K562 (cell line): ENCODE results near the gene SMIM12.

ENCODE experiments used
- BRF1 ChIP-seq: IDR thresholded peaks from 3 replicates; pipeline ENCODE4 v1.6.1; 2011; ENCODE audit warnings: borderline replicate concordance, mild to moderate bottlenecking; ENCODE audit not compliant: insufficient read length; ENCODE audit errors: extremely low read depth
- DNMT1 ChIP-seq: fragments of 450-650 bp; IDR thresholded peaks from 2 replicates; pipeline ENCODE4 v1.6.1; 2016; ENCODE audit warnings: antibody characterized with exemption, mild to moderate bottlenecking
- MAZ ChIP-seq, 2 experiments: fragments of 450-650 bp in 1 of 2; sonication (generic) in 1 of 2; formaldehyde crosslinking; IDR thresholded peaks in 1 of 2; conservative IDR thresholded peaks in 1 of 2; 2 replicates each; pipeline versions ENCODE4 v1.4.0 to v1.5.0; 2020; ENCODE audit warnings: mild to moderate bottlenecking in 1 of 2, missing genetic modification reagents in 1 of 2
- MEIS2 ChIP-seq: fragments of 450-650 bp; IDR thresholded peaks from 2 replicates; pipeline ENCODE4 v1.6.1; 2014; ENCODE audit warnings: mild to moderate bottlenecking; ENCODE audit not compliant: partially characterized antibody
- NCOA1 ChIP-seq: fragments of 450-650 bp; IDR thresholded peaks from 2 replicates; pipeline ENCODE4 v1.6.1; 2016; ENCODE audit warnings: low read depth
- POLR2G ChIP-seq: fragments of 200-400 bp; formaldehyde crosslinking; IDR thresholded peaks from 2 replicates; pipeline ENCODE4 v1.6.1; 2017; ENCODE audit warnings: low read depth, mild to moderate bottlenecking, antibody characterized with exemption, low read length, moderate library complexity
- TF ChIP-seq, protein P1 (sequence below): sonication (generic); formaldehyde crosslinking; IDR thresholded peaks from 2 replicates; pipeline ENCODE4 v1.5.0; 2020; ENCODE audit warnings: missing genetic modification reagents
- TF ChIP-seq, protein P2 (sequence below), 3 experiments: fragments of 200-800 bp in 1 of 3; fragments of 250-450 bp in 1 of 3; fragments of 450-650 bp in 1 of 3; sonication (Bioruptor Pico) in 1 of 3; sonication (Bioruptor generic) in 1 of 3; formaldehyde crosslinking in 1 of 3; IDR thresholded peaks; 2 replicates each; pipeline versions ENCODE4 v1.6.1 to v1.8.0; 2016 to 2022; ENCODE audit warnings: mild to moderate bottlenecking in 2 of 3, missing genetic modification characterization in 2 of 3, missing compliant biosample characterization in 1 of 3, moderate library complexity in 1 of 3
- TF ChIP-seq, protein P3 (sequence below), 3 experiments: IDR thresholded peaks in 2 of 3; conservative IDR thresholded peaks in 1 of 3; 2 replicates each; pipeline ENCODE4 v1.5.1; 2011 to 2012; ENCODE audit warnings: low read length in 3 of 3, mild to moderate bottlenecking in 3 of 3, control low read depth in 2 of 3, improper control_type of control experiment in 1 of 3, inconsistent platforms in 1 of 3, low read depth in 1 of 3, mixed read lengths in 1 of 3, moderate library complexity in 1 of 3; ENCODE audit not compliant: insufficient read depth in 2 of 3
- TF ChIP-seq, protein P4 (sequence below): fragments of 450-650 bp; IDR thresholded peaks from 2 replicates; pipeline ENCODE4 v1.6.1; 2018; ENCODE audit warnings: mild to moderate bottlenecking, low read depth; ENCODE audit not compliant: partially characterized antibody

DNA sequence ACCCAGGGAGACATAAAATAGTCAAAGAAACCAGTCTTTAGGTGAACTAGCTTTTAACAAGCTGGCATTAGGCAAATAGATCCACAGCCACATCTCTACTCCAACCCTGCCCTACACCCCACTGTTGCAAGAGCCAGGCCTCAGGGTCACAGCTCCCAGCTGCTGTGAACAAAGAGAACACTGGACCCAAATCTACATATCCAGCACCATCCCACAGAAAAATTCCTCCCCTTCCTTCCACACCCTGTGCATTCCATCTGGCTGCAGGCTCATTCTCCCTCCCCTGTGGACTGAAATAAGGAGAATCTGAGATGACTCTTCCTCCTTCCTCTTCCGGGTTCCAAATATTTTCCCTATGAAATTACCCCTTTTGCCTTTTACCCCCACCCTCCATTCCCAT is 46.7 kb upstream of the SMIM12 start:
- TF ChIP-seq, protein P1, sequence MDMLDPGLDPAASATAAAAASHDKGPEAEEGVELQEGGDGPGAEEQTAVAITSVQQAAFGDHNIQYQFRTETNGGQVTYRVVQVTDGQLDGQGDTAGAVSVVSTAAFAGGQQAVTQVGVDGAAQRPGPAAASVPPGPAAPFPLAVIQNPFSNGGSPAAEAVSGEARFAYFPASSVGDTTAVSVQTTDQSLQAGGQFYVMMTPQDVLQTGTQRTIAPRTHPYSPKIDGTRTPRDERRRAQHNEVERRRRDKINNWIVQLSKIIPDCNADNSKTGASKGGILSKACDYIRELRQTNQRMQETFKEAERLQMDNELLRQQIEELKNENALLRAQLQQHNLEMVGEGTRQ, result no peak
- TF ChIP-seq, protein P2, sequence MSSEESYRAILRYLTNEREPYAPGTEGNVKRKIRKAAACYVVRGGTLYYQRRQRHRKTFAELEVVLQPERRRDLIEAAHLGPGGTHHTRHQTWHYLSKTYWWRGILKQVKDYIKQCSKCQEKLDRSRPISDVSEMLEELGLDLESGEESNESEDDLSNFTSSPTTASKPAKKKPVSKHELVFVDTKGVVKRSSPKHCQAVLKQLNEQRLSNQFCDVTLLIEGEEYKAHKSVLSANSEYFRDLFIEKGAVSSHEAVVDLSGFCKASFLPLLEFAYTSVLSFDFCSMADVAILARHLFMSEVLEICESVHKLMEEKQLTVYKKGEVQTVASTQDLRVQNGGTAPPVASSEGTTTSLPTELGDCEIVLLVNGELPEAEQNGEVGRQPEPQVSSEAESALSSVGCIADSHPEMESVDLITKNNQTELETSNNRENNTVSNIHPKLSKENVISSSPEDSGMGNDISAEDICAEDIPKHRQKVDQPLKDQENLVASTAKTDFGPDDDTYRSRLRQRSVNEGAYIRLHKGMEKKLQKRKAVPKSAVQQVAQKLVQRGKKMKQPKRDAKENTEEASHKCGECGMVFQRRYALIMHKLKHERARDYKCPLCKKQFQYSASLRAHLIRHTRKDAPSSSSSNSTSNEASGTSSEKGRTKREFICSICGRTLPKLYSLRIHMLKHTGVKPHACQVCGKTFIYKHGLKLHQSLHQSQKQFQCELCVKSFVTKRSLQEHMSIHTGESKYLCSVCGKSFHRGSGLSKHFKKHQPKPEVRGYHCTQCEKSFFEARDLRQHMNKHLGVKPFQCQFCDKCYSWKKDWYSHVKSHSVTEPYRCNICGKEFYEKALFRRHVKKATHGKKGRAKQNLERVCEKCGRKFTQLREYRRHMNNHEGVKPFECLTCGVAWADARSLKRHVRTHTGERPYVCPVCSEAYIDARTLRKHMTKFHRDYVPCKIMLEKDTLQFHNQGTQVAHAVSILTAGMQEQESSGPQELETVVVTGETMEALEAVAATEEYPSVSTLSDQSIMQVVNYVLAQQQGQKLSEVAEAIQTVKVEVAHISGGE (CRISPR knock-in tag; IDR thresholded peaks at IDR 0.05), result no peak
- TF ChIP-seq, protein P3, sequence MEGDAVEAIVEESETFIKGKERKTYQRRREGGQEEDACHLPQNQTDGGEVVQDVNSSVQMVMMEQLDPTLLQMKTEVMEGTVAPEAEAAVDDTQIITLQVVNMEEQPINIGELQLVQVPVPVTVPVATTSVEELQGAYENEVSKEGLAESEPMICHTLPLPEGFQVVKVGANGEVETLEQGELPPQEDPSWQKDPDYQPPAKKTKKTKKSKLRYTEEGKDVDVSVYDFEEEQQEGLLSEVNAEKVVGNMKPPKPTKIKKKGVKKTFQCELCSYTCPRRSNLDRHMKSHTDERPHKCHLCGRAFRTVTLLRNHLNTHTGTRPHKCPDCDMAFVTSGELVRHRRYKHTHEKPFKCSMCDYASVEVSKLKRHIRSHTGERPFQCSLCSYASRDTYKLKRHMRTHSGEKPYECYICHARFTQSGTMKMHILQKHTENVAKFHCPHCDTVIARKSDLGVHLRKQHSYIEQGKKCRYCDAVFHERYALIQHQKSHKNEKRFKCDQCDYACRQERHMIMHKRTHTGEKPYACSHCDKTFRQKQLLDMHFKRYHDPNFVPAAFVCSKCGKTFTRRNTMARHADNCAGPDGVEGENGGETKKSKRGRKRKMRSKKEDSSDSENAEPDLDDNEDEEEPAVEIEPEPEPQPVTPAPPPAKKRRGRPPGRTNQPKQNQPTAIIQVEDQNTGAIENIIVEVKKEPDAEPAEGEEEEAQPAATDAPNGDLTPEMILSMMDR (IDR thresholded peaks at IDR 0.05 in 2 of 3, conservative IDR thresholded peaks at IDR 0.05 in 1 of 3; ENCODE audit: insufficient read depth in 2 of 3, low read depth in 1 of 3, low read length in 3 of 3), result no peak
- TF ChIP-seq MAZ (CRISPR knock-in tag; conservative IDR thresholded peaks at IDR 0.05 in 1 of 2, IDR thresholded peaks at IDR 0.05 in 1 of 2) (no peak), DNMT1 (no peak), NCOA1 (no peak), POLR2G (no peak), MEIS2 (no peak), BRF1 (no peak)
- TF ChIP-seq, protein P4, sequence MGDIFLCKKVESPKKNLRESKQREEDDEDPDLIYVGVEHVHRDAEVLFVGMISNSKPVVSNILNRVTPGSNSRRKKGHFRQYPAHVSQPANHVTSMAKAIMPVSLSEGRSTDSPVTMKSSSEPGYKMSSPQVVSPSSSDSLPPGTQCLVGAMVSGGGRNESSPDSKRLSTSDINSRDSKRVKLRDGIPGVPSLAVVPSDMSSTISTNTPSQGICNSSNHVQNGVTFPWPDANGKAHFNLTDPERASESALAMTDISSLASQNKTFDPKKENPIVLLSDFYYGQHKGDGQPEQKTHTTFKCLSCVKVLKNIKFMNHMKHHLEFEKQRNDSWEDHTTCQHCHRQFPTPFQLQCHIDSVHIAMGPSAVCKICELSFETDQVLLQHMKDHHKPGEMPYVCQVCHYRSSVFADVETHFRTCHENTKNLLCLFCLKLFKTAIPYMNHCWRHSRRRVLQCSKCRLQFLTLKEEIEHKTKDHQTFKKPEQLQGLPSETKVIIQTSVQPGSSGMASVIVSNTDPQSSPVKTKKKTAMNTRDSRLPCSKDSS, result no peak
